HG03108 (cell line): Measurements from ENCODE around the gene CGB5.
"Not testable (repeated sequence)": the region's sequence is repeated elsewhere in the genome, so short reads cannot be mapped to it uniquely, and the experiment has no call there.

Experiments
- ATAC-seq: cut with Tn5 transposase; IDR thresholded peaks from one replicate; pipeline ENCODE4 v1.9.1; 2021; ENCODE audit warnings: moderate library complexity; ENCODE audit not compliant: unreplicated experiment

CGB5 gene

DNA sequence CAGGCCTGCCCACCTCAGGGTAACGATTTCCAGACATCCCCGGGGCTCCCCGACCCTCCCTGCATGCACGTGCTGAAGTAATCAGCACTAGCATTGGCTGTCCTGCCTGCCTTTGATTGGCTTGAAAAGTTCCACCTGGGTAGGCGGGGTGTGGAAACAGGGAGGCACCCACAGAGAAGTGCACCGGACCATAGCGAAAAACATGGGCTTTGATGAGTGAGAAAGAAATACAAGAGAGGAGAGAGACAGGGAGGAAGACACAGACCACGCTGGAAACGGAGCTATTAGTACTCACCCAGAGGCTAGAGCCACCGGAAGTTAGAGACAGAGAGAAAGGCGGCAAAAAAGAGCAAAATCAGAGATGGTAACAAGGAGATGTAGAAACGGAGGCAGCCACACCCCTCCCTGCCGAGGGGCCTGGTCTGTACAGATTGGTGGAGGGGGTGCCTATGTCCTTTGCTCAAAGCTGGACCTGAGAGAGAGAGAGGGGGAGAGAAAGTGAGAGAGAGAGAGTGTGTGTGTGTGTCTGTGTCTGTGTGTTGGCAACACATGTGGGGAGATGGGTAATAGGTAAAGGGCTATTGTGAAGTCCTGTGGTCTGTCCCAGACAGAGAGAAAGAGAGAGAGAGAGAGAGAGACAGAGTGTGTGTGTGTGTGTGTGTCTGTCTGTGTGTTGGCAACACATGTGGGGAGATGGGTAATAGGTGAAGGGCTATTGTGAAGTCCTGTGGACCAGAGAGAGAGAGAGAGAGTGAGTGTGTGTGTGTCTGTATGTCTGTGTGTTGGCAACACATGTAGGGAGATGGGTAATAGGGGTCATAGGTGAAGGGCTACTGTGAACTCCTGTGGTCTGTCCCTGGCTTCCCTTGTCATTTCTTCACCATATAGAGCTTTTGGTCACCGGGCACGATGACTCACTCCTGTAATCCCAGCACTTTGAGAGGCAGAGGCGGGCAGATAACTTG lies 22.4 kb upstream of the CGB5 start:
- no peak for ATAC-seq

DNA sequence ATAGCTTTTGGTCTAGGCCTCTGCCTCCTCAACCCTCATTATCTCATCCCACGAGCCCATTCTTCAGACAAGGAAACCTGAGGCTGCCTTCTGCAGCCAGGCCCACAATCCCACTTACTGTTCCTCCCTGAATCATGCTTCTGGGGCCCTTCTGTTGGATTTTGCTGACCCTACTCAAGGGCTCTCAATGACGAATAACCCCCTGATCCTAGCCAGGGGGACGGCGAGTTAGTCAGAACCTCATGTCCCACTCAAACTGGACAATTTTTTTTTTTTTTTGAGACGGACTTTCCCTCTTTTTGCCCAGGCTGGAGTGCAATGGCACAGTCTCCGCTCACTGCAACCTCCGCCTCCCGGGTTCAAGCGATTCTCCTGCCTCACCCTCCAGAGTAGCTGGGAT lies 21.5 kb upstream of the CGB5 start:
- no peak for ATAC-seq

DNA sequence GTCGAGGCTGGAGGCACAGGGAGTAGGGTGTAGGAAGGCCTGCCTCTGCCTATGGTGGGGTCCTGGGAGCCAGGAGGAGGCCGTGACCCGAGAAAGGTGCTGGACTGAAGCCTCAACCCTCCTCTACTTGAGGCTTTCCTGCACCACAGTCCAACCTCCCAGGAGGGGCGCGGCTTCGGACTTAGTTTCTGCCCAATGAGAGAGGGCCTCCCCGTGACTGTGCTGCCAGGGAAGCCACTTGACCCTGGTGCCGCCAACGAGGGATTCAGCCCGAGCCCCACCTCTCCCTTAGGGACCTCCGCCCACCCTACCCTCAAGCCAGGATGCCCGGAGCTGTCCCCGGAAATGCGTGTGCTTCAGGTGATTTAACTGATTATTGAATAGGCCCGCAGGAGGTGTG lies 19.4 kb upstream of the CGB5 start, which contains the start of gene CGB3:
Gene CGB3, minus strand, starts transcription at position 101 of the 400 bp plus-strand sequence. CDS start 362 bp downstream, outside the sequence.
- not testable (repeated sequence) for ATAC-seq

DNA sequence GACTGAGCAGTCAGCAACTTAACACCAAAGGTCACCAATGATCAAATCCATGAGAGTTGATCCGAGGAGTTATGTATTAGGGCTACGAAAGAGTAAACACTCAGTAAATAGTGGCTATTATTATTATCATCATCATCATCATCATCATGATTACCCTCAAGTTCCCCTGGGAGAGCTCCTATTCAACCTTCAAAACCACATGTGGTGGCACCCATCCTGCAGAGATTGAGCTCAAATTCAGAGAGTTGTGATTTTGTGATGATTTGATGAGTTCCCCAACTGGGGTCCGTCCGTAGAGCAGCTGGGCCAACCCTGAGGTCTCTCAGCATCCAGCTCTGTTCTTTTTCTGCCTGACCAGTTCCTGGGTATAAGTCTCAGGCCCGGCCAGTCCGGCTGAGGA lies 18.6 kb upstream of the CGB5 start:
- ATAC-seq = not testable (repeated sequence)

DNA sequence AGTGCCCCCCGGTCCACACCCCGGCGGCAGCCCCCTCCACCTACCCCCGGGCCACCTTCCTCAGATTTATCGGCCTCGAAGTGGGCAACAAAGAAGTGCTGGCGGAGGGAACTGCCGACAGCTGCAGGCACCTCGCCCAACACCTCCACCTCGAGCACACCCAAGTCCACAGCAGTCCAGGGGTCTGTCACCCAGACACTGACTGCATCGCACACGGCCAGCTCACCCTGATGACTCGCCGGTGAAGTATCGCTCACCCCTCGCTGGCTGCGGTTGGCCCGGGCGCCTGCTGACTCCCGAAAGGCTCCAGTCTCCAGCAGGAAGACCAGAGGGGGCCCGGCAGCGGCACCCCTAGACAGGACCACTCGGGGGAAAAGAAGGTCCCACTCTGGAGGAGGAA lies 18.0 kb upstream of the CGB5 start:
- not testable (repeated sequence) for ATAC-seq

DNA sequence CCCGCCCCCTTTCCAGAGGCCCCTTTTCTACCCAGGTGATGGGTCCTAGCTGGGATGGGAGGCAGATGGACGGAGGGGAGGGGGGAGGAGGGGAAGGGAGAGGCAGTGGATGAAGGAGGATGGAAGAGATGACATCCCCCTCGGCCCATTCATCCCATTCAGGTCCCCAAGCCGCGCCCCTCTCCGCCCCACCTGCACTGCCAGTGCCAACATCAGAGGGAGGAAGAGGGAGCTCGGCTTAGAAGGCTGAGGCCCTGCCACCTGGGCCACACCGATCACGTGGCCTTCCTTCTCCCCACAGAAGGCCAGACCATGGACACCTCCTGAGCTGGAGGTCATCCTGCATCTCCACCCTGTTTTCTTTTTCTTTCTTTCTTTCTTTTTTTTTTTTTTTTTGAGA lies 15.0 kb upstream of the CGB5 start:
- ATAC-seq = not testable (repeated sequence)

DNA sequence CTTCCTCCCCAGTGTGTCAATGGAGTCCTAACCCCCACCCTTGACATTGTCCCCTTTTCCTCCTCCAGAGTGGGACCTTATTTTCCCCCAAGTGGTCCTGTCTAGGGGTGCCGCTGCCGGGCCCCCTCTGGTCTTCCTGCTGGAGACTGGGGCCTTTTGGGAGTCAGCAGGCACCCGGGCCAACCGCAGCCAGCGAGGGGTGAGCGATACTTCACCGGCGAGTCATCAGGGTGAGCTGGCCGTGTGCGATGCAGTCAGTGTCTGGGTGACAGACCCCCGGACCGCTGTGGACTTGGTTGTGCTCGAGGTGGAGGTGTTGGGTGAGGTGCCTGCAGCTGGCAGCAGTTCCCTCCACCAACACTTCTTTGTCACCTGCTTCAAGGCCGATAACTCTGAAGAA lies 13.9 kb upstream of the CGB5 start:
- ATAC-seq = not testable (repeated sequence)

DNA sequence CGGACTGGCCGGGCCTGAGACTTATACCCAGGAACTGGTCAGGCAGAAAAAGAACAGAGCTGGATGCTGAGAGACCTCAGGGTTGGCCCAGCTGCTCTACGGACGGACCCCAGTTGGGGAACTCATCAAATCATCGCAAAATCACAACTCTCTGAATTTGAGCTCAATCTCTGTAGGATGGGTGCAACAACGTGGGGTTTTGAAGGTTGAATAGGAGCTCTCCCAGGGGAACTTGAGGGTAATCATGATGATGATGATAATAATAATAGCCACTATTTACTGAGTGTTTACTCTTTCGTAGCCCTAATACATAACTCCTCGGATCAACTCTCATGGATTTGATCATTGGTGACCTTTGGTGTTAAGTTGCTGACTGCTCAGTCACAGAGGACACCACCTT lies 13.3 kb upstream of the CGB5 start:
- not testable (repeated sequence) for ATAC-seq

DNA sequence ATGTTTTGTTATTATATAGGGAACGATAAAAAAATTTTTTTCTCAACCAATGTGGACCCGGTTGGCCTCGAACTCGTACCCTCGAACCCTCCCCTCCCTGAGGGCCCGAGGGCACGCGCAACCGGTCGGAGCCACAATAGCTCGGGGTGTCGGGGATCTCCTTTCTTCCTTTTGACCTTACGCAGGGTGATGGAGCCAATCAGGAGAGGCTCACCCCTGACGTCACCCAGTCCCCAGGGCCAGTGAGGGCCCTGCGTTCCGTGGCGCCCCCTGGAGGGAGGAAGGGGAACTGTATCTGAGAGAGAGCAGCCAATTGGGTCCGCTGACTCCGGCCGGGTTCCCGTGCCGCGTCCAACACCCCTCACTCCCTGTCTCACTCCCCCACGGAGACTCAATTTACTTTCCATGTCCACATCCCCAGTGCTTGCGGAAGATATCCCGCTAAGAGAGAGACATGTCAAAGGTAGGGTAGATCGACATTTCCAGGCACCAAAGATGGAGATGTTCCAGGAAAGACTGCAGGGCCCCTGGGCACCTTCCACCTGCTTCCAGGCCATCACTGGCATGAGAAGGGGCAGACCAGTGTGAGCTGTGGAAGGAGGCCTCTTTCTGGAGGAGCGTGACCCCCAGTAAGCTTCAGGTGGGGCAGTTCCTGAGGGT lies 11.9 kb upstream of the CGB5 start, which contains the start of gene CGB2:
Gene CGB2, plus strand, starts transcription at position 249 of the 660 bp plus-strand sequence. Its CDS starts 206 bp downstream, at position 455.
- not testable (repeated sequence) for ATAC-seq

DNA sequence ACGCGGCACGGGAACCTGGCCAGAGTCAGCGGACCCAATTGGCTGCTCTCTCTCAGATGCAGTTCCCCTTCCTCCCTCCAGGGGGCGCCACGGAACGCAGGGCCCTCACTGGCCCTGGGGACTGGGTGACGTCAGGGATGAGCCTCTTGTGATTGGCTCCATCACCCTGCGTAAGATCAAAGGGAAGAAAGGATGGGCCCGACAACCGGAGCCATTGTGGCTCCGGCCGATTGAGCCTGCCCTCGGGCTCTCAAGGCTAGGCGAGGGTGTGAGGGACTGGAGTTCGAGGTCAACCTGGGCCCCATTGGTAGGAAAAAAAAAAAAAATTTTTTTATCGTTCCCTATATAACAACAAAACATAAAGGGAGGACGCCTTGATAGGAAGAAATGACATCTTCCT lies 6.8 kb upstream of the CGB5 start, which contains the start of gene CGB1:
Gene CGB1, minus strand, starts transcription at position 81 of the 400 bp plus-strand sequence. CDS start 184 bp downstream, outside the sequence.
- not testable (repeated sequence) for ATAC-seq

DNA sequence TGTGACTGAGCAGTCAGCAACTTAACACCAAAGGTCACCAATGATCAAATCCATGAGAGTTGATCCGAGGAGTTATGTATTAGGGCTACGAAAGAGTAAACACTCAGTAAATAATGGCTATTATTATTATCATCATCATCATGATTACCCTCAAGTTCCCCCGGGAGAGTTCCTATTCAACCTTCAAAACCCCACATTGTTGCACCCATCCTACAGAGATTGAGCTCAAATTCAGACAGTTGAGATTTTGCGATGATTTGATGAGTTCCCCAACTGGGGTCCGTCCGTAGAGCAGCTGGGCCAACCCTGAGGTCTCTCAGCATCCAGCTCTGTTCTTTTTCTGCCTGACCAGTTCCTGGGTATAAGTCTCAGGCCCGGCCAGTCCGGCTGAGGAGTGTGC lies 5.5 kb upstream of the CGB5 start:
- ATAC-seq = not testable (repeated sequence)

DNA sequence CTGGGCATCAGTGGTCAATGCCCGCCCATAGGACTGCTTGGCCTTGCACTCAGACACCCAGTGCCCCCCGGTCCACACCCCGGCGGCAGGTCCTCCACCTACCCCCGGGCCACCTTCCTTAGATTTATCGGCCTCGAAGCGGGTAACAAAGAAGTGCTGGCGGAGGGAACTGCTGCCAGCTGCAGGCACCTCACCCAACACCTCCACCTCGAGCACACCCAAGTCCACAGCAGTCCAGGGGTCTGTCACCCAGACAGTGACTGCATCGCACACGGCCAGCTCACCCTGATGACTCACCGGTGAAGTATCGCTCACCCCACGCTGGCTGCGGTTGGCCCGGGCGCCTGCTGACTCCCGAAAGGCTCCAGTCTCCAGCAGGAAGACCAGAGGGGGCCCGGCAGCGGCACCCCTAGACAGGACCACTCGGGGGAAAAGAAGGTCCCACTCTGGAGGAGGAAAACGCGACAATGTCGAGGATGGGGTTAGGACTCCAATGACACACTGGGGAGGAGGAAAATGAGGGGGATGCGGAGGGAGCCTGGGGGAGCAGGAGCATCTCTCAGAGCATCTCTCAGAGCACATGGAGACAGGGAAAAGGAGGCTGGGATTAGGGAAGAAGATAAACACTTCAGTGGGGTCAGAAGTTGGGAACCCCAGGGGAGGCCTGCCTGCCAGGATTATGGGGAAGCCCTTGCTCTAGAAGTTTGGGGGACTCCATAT lies 4.9 kb upstream of the CGB5 start:
- not testable (repeated sequence) for ATAC-seq

DNA sequence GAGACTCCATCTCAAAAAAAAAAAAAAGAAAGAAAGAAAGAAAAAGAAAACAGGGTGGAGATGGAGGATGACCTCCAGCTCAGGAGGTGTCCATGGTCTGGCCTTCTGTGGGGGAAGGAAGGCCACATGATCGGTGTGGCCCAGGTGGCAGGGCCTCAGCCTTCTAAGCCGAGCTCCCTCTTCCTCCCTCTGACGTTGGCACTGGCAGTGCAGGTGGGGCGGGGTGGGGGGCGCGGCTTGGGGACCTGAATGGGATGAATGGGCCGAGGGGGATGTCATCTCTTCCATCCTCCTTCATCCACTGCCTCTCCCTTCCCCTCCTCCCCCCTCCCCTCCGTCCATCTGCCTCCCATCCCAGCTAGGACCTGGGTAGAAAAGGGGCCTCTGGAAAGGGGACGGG lies 3.9 kb upstream of the CGB5 start:
- not testable (repeated sequence) for ATAC-seq

DNA sequence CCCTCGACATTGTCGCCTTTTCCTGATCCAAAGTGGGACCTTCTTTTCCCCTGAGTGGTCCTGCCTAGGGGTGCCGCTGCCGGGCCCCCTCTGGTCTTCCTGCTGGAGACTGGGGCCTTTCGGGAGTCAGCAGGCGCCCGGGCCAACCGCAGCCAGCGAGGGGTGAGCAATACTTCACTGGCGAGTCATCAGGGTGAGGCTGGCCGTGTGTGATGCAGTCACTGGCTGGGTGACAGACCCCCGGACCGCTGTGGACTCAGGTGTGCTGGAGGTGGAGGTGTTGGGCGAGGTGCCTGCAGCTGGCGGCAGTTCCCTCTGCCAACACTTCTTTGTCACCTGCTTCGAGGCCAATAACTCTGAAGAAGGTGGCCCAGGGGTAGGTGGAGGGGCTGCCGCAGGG lies 1.5 kb upstream of the CGB5 start:
- no peak for ATAC-seq

DNA sequence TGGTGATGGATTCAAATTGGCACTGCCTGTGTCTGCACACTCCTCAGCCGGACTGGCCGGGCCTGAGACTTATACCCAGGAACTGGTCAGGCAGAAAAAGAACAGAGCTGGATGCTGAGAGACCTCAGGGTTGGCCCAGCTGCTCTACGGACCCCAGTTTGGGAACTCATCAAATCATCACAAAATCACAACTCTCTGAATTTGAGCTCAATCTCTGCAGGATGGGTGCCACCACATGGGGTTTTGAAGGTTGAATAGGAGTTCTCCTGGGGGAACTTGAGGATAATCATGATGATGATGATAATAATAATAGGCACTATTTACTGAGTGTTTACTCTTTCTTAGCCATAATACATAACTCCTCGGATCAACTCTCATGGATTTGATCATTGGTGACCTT lies 982 bp upstream of the CGB5 start:
- ATAC-seq = not testable (repeated sequence)

DNA sequence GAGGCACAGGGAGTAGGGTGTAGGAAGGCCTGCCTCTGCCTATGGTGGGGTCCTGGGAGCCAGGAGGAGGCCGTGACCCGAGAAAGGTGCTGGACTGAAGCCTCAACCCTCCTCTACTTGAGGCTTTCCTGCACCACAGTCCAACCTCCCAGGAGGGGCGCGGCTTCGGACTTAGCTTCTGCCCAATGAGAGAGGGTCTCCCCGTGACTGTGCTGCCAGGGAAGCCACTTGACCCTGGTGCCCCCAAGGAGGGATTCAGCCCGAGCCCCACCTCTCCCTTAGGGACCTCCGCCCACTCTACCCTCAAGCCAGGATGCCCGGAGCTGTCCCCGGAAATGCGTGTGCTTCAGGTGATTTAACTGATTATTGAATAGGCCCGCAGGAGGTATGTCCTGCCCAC lies 5.4 kb downstream of the CGB5 start, which contains the start of gene CGB8:
Gene CGB8, minus strand, starts transcription at position 101 of the 400 bp plus-strand sequence. CDS start 372 bp downstream, outside the sequence.
- not testable (repeated sequence) for ATAC-seq

DNA sequence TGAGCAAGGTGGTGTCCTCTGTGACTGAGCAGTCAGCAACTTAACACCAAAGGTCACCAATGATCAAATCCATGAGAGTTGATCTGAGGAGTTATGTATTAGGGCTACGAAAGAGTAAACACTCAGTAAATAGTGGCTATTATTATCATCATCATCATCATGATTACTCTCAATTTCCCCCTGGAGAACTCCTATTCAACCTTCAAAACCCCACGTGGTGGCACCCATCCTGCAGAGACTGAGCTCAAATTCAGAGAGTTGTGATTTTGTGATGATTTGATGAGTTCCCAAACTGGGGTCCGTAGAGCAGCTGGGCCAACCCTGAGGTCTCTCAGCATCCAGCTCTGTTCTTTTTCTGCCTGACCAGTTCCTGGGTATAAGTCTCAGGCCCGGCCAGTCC lies 6.2 kb downstream of the CGB5 start:
- not testable (repeated sequence) for ATAC-seq

DNA sequence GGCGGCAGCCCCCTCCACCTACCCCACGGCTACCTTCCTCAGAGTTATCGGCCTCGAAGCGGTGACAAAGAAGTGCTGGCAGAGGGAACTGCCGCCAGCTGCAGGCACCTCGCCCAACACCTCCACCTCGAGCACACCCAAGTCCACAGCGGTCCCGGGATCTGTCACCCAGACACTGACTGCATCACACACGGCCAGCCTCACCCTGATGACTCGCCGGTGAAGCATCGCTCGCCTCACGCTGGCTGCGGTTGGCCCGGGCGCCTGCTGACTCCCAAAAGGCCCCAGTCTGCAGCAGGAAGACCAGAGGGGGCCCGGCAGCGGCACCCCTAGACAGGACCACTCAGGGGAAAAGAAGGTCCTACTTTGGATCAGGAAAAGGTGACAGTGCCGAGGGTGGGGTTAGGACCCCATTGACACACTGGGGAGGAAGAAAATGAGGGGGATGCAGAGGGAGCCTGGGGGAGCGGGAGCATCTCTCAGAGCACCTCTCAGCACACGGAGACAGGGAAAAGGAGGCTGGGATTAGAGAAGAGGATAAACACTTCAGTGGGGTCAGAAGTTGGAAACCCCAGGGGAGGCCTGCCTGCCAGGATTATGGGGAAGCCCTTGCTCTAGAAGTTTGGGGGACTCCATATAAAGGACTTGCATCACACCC lies 6.9 kb downstream of the CGB5 start:
- ATAC-seq = not testable (repeated sequence)

DNA sequence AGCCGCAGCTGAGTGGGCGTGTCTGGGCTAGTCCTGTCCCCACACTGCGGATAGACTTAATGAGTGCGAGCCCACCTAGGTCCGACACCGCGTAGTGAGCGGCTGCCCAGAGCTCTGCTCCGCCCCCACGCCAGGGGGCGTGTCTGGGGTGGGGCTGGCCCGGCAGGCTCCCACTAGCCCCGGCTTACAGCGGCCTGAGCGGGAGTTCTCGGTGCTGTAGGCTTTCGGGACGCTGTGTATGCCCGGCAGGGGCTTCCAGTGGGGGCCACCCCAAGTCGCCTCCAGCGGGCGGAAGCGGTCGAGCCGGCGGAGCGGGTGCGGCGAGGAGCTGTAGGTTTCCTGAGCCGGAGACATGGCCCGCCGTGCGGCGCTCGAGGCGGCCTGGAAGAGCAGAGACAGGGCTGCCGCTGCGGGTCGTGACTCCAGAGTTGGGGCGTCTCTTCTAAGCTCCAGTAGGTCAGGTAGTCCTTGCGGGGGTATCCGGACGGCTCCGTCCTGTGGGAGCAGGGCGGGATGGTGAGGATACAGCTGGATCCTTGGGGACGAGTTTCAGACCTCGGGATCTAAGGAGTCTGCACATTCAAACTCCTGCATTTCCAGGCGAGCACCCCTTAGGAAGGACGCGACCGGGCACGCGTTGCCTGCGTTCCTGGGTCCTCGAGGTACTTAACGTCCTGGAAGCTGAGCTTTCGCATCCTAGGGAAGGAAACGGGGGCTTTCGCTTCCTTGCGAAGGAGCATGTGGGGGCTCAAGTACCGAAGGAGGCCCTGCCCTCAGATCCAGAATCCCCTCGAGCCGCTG lies 12.7 kb downstream of the CGB5 start:
- ATAC-seq = no peak
